A549 (cell line): ENCODE measurements around the gene LRRC3. TPM values are rescaled to one million over a fixed set of nuclear protein-coding genes. Genes with fewer than 3 reads are reported as not detected.

Source experiments
- ATAC-seq, 2 experiments: fragments of 200-7000 bp in 1 of 2; fragments of >200 bp in 1 of 2; cut with Nextera tagmentation in 1 of 2; cut with Tn5 transposase in 1 of 2; 3 replicates each; pipeline versions ENCODE4 v1.8.0 to v1.9.1; 2018 to 2020; ENCODE audit warnings: mild to moderate bottlenecking in 1 of 2, moderate library complexity in 1 of 2
- CTCF ChIA-PET: fragments of 300-600 bp; sonication (Branson Sonifier 250); formaldehyde crosslinking; extraction: SDS; loops from one replicate; lab custom pipeline; 2021; ENCODE audit warnings: antibody characterized with exemption, inconsistent platforms; lab: Yijun Ruan, JAX
- POLR2A ChIA-PET: fragments of 350-600 bp; formaldehyde crosslinking; extraction: SDS; loops from one replicate; lab custom pipeline; 2021; ENCODE audit warnings: antibody characterized with exemption, inconsistent platforms; lab: Yijun Ruan, JAX
- DNase-seq, 2 experiments: peaks; one replicate each; pipeline versions ENCODE4 v3.0.0 to v3.0.0-alpha.2; 2011 to 2016; ENCODE audit warnings: low read depth in 1 of 2, low spot score in 1 of 2
- FAIRE-seq: peaks from 2 replicates; lab custom pipeline; 2011; peaks lifted over from hg19 to GRCh38; lab: Jason Lieb, UNC
- H3K27ac ChIP-seq, 2 experiments: fragments of >200 bp; sonication (Bioruptor Twin); formaldehyde crosslinking; 3 replicates each; pipeline ENCODE4 v1.5.1; 2016 to 2017
- H3K4me1 ChIP-seq: fragments of >200 bp; sonication (Bioruptor Twin); formaldehyde crosslinking; 3 replicates; pipeline ENCODE4 v1.6.1; 2016
- H3K4me2 ChIP-seq: fragments of >200 bp; sonication (Bioruptor Twin); formaldehyde crosslinking; 3 replicates; pipeline ENCODE4 v1.6.1; 2016
- H3K4me3 ChIP-seq: fragments of >200 bp; sonication (Bioruptor Twin); formaldehyde crosslinking; 3 replicates; pipeline ENCODE4 v1.5.1; 2016
- H3K9me3 ChIP-seq: fragments of >200 bp; sonication (Bioruptor Twin); formaldehyde crosslinking; 3 replicates; pipeline ENCODE4 v1.6.1; 2016
- CBX8 ChIP-seq: fragments of 200-600 bp; sonication (generic); IDR thresholded peaks from 2 replicates; pipeline ENCODE4 v1.6.1; 2016
- CHD2 ChIP-seq: fragments of 150-350 bp; IDR thresholded peaks from 2 replicates; pipeline ENCODE4 v1.6.1; 2014; ENCODE audit warnings: low read length; ENCODE audit not compliant: partially characterized antibody
- CHD4 ChIP-seq: fragments of 200-600 bp; sonication (generic); IDR thresholded peaks from 2 replicates; pipeline ENCODE4 v1.6.1; 2016; ENCODE audit warnings: antibody characterized with exemption, mild to moderate bottlenecking, borderline replicate concordance
- ESRRA ChIP-seq: fragments of 150-350 bp; IDR thresholded peaks from 2 replicates; pipeline ENCODE4 v1.6.1; 2014; ENCODE audit warnings: mild to moderate bottlenecking, low read length, borderline replicate concordance
- FOSB ChIP-seq: fragments of 250-450 bp; sonication (Bioruptor Pico); IDR thresholded peaks from 2 replicates; pipeline ENCODE4 v1.5.0; 2020; ENCODE audit warnings: mild to moderate bottlenecking, moderate library complexity
- FOSL2 ChIP-seq, 2 experiments: fragments of 450-650 bp in 1 of 2; fragments of >200 bp in 1 of 2; sonication (Bioruptor Twin) in 1 of 2; formaldehyde crosslinking; IDR thresholded peaks; 2 replicates each; pipeline versions ENCODE4 v1.5.0 to v1.6.1; 2016 to 2020; ENCODE audit warnings: mild to moderate bottlenecking in 1 of 2, moderate library complexity in 1 of 2
- HOXB5 ChIP-seq: fragments of 250-450 bp; sonication (Bioruptor Pico); IDR thresholded peaks from 2 replicates; pipeline ENCODE4 v1.5.0; 2020; ENCODE audit warnings: mild to moderate bottlenecking, moderate library complexity
- JUNB ChIP-seq: fragments of >200 bp; sonication (Bioruptor Twin); formaldehyde crosslinking; IDR thresholded peaks from 2 replicates; pipeline ENCODE4 v1.6.1; 2016
- MAZ ChIP-seq: fragments of 150-350 bp; IDR thresholded peaks from 2 replicates; pipeline ENCODE4 v1.6.1; 2014; ENCODE audit warnings: antibody characterized with exemption, low read depth, low read length, borderline replicate concordance
- NFE2L2 ChIP-seq: fragments of 150-350 bp; conservative IDR thresholded peaks from 2 replicates; pipeline ENCODE4 v1.6.1; 2014; ENCODE audit warnings: low read length
- NR3C1 ChIP-seq: fragments of >200 bp; sonication (Bioruptor Twin); formaldehyde crosslinking; IDR thresholded peaks from 3 replicates; pipeline ENCODE4 v1.6.1; 2017
- PHF8 ChIP-seq: fragments of 200-600 bp; sonication (generic); IDR thresholded peaks from 2 replicates; pipeline ENCODE4 v1.6.1; 2016; ENCODE audit warnings: low read depth, mild to moderate bottlenecking, antibody characterized with exemption, moderate library complexity, borderline replicate concordance
- RARB ChIP-seq: fragments of 250-450 bp; sonication (Bioruptor Pico); IDR thresholded peaks from 2 replicates; pipeline ENCODE4 v1.8.0; 2021; ENCODE audit warnings: mild to moderate bottlenecking, moderate library complexity
- RCOR1 ChIP-seq: fragments of 150-350 bp; IDR thresholded peaks from 2 replicates; pipeline ENCODE4 v1.6.1; 2014; ENCODE audit warnings: antibody characterized with exemption, low read length, low read depth
- RNF2 ChIP-seq: fragments of 200-600 bp; sonication (generic); IDR thresholded peaks from 2 replicates; pipeline ENCODE4 v1.6.1; 2016; ENCODE audit warnings: low read depth, mild to moderate bottlenecking, antibody characterized with exemption, moderate library complexity, borderline replicate concordance
- SMC3 ChIP-seq: fragments of >200 bp; sonication (Bioruptor Twin); formaldehyde crosslinking; IDR thresholded peaks from 3 replicates; pipeline ENCODE4 v1.6.1; 2018; ENCODE audit warnings: inconsistent platforms
- TFCP2L1 ChIP-seq: fragments of 250-450 bp; sonication (Bioruptor Pico); IDR thresholded peaks from 2 replicates; pipeline ENCODE4 v1.5.0; 2021; ENCODE audit warnings: mild to moderate bottlenecking
- ZC3H11A ChIP-seq: fragments of 450-650 bp; IDR thresholded peaks from 2 replicates; pipeline ENCODE4 v1.6.1; 2014; ENCODE audit warnings: antibody characterized with exemption, mild to moderate bottlenecking
- ZFP36 ChIP-seq: fragments of 450-650 bp; IDR thresholded peaks from 2 replicates; pipeline ENCODE4 v1.6.1; 2014; ENCODE audit warnings: borderline replicate concordance; ENCODE audit not compliant: partially characterized antibody
- ZSCAN20 ChIP-seq: fragments of 250-450 bp; sonication (Bioruptor Pico); IDR thresholded peaks from 2 replicates; pipeline ENCODE4 v1.8.0; 2022; ENCODE audit warnings: mild to moderate bottlenecking, moderate library complexity
- WGBS: methylation state at CpG from one replicate; pipeline ENCODE4 v1.1.6; 2017; ENCODE audit errors: missing lambda C conversion rate; 5-methylcytosine and 5-hydroxymethylcytosine counted together
- polyA plus RNA-seq, 4 experiments: library from polyadenylated mRNA; depleted of rRNA in 3 of 4; stranded (reverse); fragments of >200 nt; fragmentation: RNase III in 1 of 4; extraction: RNeasy Plus Mini Kit Qiagen cat#74134 plus additional on column Dnase treatment in 1 of 4; gene quantifications; 2 replicates in 3 of 4; 3 replicates in 1 of 4; pipeline ENCODE4 v1.2.3, GENCODE V29; 2011 to 2017
- TF ChIP-seq, protein P1 (sequence below): fragments of 250-450 bp; sonication (Bioruptor Pico); IDR thresholded peaks from 2 replicates; pipeline ENCODE4 v1.5.0; 2021; ENCODE audit warnings: mild to moderate bottlenecking, moderate library complexity, borderline replicate concordance
- TF ChIP-seq, protein P2 (sequence below): fragments of >200 bp; sonication (Bioruptor Twin); formaldehyde crosslinking; IDR thresholded peaks from 3 replicates; pipeline ENCODE4 v1.5.1; 2016
- TF ChIP-seq, protein P3 (sequence below): IDR thresholded peaks from 2 replicates; pipeline ENCODE4 v1.6.1; 2012
- TF ChIP-seq, protein P4 (sequence below): fragments of 150-350 bp; IDR thresholded peaks from 2 replicates; pipeline ENCODE4 v1.6.1; 2014; ENCODE audit warnings: low read depth, mild to moderate bottlenecking, low read length
- TF ChIP-seq, protein P5 (sequence below): IDR thresholded peaks from 2 replicates; pipeline ENCODE4 v1.6.1; 2012; ENCODE audit warnings: low read depth, borderline replicate concordance
- TF ChIP-seq, protein P6 (sequence below): fragments of 250-450 bp; sonication (Bioruptor Pico); IDR thresholded peaks from 2 replicates; pipeline ENCODE4 v1.5.0; 2020; ENCODE audit warnings: low read depth, mild to moderate bottlenecking, moderate library complexity
- TF ChIP-seq, protein P7 (sequence below): fragments of 450-650 bp; IDR thresholded peaks from 2 replicates; pipeline ENCODE4 v1.6.1; 2014; ENCODE audit warnings: antibody characterized with exemption

Gene LRRC3
- polyA plus RNA-seq, 2 of the 4 experiments (the other 2 are of a cell fraction), result 0.59 to 1.1 TPM

DNA sequence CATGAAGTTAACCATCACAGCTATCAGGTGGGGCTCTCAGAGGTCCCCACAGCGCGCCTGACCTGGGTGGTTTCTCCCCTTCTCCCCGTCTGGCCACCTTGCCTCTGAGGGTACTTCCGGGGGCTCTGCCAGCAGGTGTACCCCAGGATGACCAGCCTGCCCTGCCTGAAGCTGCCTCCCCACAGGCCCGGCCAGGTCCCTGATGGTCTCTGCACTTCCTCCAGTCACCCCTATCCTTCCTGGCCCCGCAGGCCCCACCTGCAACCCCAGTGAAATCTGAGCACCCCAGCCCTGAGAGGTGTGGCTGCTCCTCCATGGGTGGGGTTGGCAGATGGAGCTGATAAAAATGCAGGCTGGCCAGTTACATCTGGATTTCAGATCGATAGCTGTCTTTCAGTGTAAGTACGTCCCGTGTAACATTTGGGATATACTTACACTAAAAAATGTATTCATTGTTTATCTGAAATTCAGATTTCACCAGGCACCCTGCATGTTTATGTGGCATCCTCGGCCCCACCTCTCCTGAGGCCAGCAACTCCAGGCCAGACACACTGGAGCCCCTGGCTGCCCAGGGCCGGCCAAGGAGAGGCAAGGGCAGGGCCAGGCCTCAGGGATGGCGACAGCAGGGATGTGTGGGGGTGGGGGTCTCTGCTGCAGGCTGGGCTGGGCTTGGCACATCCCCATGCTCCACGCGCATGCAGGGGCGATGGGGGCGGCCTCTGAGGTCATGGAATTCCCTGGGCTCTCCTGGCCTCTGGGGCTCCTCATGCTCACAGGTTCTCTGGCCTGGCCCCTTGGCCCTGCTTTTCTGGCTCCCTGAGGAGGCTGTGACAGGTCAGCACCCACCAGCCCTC lies 25.1 kb downstream of the LRRC3 start:
- Histone ChIP-seq H3K4me1 (no peaks in the 10 kb centered on the region), H3K9me3 (no peaks in the 10 kb centered on the region), H3K4me3 (no peak overlapping the region), H3K27ac (no peak overlapping the region), H3K4me2 (no peak overlapping the region)
- ChIA-PET CTCF (interaction anchor here (0.6 to 2.2 kb wide), 10 partner anchors 9 to 142 kb away, joined by 3 to 12 read pairs (median 4); partner anchors contain the start of genes CFAP410 and LRRC3), POLR2A (no interaction called here)
- TF ChIP-seq FOSL2 (IDR thresholded peaks at IDR 0.05) (no peak), FOSL2 (CRISPR knock-in tag; IDR thresholded peaks at IDR 0.05) (no peak), RCOR1 (no peak), RARB (CRISPR knock-in tag) (no peak), JUNB (no peak), CBX8 (no peak), NR3C1 (no peak), CHD4 (no peak), HOXB5 (CRISPR knock-in tag) (no peak), CHD2 (no peak), ZFP36 (no peak), RNF2 (no peak), ZSCAN20 (CRISPR knock-in tag) (no peak), FOSB (CRISPR knock-in tag) (no peak)
- TF ChIP-seq, protein P1, sequence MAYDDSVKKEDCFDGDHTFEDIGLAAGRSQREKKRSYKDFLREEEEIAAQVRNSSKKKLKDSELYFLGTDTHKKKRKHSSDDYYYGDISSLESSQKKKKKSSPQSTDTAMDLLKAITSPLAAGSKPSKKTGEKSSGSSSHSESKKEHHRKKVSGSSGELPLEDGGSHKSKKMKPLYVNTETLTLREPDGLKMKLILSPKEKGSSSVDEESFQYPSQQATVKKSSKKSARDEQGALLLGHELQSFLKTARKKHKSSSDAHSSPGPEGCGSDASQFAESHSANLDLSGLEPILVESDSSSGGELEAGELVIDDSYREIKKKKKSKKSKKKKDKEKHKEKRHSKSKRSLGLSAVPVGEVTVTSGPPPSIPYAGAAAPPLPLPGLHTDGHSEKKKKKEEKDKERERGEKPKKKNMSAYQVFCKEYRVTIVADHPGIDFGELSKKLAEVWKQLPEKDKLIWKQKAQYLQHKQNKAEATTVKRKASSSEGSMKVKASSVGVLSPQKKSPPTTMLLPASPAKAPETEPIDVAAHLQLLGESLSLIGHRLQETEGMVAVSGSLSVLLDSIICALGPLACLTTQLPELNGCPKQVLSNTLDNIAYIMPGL, result no peak
- TF ChIP-seq, protein P2, sequence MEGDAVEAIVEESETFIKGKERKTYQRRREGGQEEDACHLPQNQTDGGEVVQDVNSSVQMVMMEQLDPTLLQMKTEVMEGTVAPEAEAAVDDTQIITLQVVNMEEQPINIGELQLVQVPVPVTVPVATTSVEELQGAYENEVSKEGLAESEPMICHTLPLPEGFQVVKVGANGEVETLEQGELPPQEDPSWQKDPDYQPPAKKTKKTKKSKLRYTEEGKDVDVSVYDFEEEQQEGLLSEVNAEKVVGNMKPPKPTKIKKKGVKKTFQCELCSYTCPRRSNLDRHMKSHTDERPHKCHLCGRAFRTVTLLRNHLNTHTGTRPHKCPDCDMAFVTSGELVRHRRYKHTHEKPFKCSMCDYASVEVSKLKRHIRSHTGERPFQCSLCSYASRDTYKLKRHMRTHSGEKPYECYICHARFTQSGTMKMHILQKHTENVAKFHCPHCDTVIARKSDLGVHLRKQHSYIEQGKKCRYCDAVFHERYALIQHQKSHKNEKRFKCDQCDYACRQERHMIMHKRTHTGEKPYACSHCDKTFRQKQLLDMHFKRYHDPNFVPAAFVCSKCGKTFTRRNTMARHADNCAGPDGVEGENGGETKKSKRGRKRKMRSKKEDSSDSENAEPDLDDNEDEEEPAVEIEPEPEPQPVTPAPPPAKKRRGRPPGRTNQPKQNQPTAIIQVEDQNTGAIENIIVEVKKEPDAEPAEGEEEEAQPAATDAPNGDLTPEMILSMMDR, result no peak
- TF ChIP-seq, protein P3, sequence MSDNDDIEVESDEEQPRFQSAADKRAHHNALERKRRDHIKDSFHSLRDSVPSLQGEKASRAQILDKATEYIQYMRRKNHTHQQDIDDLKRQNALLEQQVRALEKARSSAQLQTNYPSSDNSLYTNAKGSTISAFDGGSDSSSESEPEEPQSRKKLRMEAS, result no peak
- TF ChIP-seq, protein P4, sequence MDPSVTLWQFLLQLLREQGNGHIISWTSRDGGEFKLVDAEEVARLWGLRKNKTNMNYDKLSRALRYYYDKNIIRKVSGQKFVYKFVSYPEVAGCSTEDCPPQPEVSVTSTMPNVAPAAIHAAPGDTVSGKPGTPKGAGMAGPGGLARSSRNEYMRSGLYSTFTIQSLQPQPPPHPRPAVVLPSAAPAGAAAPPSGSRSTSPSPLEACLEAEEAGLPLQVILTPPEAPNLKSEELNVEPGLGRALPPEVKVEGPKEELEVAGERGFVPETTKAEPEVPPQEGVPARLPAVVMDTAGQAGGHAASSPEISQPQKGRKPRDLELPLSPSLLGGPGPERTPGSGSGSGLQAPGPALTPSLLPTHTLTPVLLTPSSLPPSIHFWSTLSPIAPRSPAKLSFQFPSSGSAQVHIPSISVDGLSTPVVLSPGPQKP, result no peak
- TF ChIP-seq, protein P5, sequence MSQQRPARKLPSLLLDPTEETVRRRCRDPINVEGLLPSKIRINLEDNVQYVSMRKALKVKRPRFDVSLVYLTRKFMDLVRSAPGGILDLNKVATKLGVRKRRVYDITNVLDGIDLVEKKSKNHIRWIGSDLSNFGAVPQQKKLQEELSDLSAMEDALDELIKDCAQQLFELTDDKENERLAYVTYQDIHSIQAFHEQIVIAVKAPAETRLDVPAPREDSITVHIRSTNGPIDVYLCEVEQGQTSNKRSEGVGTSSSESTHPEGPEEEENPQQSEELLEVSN, result no peak
- FAIRE-seq (no peak), DNase-seq (no peak), ATAC-seq (no peak)
- 63% methylated on average over 12 of the region's 16 CpGs for WGBS

DNA sequence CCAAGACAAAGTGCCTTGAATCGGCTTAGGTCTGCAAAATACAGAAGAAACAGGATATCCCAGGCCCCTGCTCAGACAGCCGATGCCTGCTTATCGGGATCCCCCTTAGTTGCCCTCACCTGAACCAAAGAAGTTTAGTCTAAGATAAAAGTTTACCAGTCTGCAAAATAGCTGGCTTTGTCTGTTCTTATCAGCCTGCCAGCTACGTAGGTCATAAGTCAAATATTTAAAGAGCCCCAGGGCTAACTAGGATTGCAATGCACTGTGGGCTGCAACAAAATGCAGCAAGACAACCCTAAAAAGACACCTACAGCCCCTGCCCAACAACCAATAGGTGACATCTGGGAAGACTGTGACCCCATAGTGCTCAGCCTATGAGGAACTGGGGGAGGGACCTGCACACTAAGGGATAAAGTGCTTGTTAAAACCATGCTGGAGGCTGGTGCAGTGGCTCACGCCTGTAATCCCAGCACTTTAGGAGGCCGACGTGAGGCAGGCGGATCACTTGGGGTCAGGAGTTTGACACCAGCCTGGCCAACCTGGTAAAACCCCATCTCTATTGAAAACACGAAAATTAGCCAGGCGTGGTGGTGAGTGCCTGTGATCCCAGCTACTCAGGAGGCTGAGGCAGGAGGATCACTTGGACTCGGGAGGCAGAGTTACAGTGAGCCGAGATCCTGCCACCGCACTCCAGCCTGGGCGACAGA lies 27.4 kb downstream of the LRRC3 start:
- DNase-seq (peak in 1 of 2 experiments; percentile 20), ATAC-seq (no peak), FAIRE-seq (no peak)
- 66% methylated on average over 12 of the region's 14 CpGs for WGBS
- ChIA-PET CTCF (interaction anchor here (0.7 kb wide), 1 partner anchor 38 kb away, joined by 3 read pairs; no protein-coding TSS in a partner anchor), POLR2A (no interaction called here)
- Histone ChIP-seq H3K27ac (no peak overlapping the region), H3K4me1 (no peaks in the 10 kb centered on the region), H3K9me3 (no peaks in the 10 kb centered on the region), H3K4me2 (no peak overlapping the region), H3K4me3 (no peak overlapping the region)
- TF ChIP-seq PHF8 (no peak), NFE2L2 (no peak), MAZ (no peak), TFCP2L1 (CRISPR knock-in tag) (no peak), SMC3 (no peak), ESRRA (no peak), ZC3H11A (no peak)
- TF ChIP-seq, protein P6, sequence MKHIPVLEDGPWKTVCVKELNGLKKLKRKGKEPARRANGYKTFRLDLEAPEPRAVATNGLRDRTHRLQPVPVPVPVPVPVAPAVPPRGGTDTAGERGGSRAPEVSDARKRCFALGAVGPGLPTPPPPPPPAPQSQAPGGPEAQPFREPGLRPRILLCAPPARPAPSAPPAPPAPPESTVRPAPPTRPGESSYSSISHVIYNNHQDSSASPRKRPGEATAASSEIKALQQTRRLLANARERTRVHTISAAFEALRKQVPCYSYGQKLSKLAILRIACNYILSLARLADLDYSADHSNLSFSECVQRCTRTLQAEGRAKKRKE (CRISPR knock-in tag), result no peak
- TF ChIP-seq, protein P5, result no peak
- TF ChIP-seq, protein P7, sequence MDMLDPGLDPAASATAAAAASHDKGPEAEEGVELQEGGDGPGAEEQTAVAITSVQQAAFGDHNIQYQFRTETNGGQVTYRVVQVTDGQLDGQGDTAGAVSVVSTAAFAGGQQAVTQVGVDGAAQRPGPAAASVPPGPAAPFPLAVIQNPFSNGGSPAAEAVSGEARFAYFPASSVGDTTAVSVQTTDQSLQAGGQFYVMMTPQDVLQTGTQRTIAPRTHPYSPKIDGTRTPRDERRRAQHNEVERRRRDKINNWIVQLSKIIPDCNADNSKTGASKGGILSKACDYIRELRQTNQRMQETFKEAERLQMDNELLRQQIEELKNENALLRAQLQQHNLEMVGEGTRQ, result no peak
